Measurements from ENCODE around the gene RGS19.

Gene RGS19

DNA sequence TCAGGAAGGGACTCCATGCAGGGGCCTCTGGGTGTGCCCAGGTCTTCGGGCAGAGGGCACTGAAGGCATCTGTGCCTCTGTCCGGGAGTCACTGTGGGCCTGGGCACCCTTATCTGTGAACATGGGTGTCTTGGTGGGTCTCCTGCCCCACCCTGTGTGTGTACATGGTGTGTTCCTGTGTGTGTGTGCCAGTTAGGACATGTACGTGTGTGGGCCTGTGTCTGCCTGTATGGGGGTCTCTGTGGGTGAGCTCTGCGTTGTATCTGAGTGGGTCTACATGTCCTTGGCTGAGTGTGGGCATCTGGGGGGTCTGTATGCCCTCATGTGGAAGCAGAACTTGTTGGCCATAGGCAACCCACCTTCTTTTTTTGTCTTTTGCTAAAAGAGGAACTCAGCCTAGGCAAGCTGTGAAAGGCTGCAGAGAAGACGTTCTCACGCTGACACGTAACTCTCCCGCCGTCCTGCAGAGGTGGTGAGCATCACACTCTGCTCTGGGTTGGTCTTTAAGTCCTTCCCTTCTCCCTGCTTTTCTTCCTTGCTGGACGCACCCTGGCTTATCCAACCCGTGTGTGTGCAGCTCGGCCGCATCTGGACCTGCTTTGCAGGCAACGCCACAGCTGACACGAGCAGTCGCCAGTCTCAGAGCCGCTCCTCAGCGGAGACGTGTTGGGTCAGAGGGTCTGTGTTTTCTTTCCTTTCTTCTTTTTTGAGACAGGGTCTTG is 28.6 kb upstream of the RGS19 start:
- Histone ChIP-seq H3K4me1 (ENCODE audit: insufficient read depth, poor library complexity, severe bottlenecking) (no peaks in the 10 kb centered on the region), H3K9me3 (ENCODE audit: severe bottlenecking) (no peaks in the 10 kb centered on the region), H3K27me3 (ENCODE audit: insufficient read depth, poor library complexity, severe bottlenecking) (peaks cover 17% of the 10 kb centered on the region), H3K4me3 (ENCODE audit: severe bottlenecking) (no peak overlapping the region), H3K27ac (ENCODE audit: poor library complexity, severe bottlenecking) (no peak overlapping the region), H3K36me3 (ENCODE audit: low read depth) (no peaks in the 10 kb centered on the region)
- TF ChIP-seq, protein P1, sequence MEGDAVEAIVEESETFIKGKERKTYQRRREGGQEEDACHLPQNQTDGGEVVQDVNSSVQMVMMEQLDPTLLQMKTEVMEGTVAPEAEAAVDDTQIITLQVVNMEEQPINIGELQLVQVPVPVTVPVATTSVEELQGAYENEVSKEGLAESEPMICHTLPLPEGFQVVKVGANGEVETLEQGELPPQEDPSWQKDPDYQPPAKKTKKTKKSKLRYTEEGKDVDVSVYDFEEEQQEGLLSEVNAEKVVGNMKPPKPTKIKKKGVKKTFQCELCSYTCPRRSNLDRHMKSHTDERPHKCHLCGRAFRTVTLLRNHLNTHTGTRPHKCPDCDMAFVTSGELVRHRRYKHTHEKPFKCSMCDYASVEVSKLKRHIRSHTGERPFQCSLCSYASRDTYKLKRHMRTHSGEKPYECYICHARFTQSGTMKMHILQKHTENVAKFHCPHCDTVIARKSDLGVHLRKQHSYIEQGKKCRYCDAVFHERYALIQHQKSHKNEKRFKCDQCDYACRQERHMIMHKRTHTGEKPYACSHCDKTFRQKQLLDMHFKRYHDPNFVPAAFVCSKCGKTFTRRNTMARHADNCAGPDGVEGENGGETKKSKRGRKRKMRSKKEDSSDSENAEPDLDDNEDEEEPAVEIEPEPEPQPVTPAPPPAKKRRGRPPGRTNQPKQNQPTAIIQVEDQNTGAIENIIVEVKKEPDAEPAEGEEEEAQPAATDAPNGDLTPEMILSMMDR (IDR thresholded peaks at IDR 0.05; ENCODE audit: poor library complexity, severe bottlenecking): no peak
- peak; percentile 83 for DNase-seq (ENCODE audit: low spot score)
- ATAC-seq (ENCODE audit: low read depth): no peak

DNA sequence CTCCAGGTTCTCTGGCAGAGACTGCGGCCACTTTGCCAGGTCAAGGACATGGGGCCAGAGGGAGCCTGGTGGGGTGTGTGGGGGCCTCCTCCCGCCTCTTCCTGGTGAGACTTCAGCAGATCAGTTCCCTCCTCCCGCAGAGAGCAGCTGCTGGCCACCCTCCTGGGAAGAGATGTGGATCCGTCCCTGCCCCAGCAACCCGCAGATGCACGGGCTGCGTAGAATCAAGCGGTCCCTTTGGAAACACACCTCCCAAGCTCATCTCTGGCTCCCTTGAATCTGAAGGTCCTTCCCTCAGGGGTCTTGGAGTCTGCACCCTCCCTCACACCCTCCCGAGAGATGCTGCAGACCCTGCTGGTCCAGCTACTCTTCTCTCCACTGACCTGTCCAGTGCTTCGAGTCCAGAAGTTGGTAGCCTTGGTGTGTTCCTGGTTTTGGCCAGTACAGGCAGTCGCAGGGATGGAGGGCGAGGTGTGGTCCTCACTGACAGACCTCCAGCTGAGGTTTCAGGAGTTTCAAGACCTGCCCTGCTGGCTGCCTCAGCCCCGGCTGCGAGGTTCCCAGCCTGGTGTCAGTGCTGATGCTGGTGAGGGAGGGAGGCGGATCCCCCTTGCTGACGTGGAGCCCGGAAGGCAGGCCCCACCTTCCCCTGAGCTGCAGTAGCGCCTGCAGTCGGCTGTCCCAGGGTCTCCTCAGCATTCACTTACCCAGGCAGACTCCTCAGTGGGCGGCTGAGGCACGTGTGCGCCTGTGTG is 27.8 kb upstream of the RGS19 start, which contains the start of gene NPBWR2:
NPBWR2 (minus strand) TSS at position 585 of the 755 bp plus-strand sequence. CDS start 734 bp downstream, outside the sequence.
- H3K9me3 ChIP-seq (ENCODE audit: severe bottlenecking): no peaks in the 10 kb centered on the region
- no peak within 1 kb of the TSS for H3K4me3 ChIP-seq (ENCODE audit: severe bottlenecking)
- TF ChIP-seq, protein P1 (IDR thresholded peaks at IDR 0.05; ENCODE audit: poor library complexity, severe bottlenecking): no peak
- ATAC-seq (ENCODE audit: low read depth) (peak; percentile 4; the same call in 1 of the 3 replicates), DNase-seq (ENCODE audit: low spot score) (peak; percentile 82)
- H3K36me3 ChIP-seq (ENCODE audit: low read depth): no peaks in the 10 kb centered on the region
- H3K4me1 ChIP-seq (ENCODE audit: insufficient read depth, poor library complexity, severe bottlenecking): no peaks in the 10 kb centered on the region
- no peak within 1 kb of the TSS for H3K27ac ChIP-seq (ENCODE audit: poor library complexity, severe bottlenecking)
- peaks cover 24% of the 10 kb centered on the region for H3K27me3 ChIP-seq (ENCODE audit: insufficient read depth, poor library complexity, severe bottlenecking)

DNA sequence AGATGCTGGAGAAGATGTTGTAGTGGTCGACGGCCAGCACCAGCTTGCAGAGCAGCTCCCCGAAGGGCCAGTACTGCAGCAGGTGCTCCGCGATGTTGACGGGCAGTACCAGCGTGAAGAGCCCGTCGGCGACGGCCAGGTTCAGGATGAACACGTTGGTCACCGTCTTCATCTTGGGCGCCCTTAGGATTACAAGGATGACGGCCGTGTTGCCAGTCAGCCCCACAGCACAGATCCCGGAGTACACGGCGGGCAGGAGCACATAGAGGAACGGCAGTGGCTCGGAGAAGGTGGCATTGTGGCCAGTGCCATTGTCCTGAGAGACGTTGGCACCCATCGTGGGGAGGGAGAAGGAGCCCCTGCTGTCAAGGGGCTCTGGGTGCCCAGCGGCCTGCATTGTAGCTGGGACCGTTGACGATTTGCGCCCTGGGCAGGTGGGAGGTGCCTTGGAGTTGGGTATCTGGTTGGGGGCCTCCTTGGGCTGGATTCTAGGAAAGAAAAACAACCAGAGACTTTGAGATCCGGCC is 27.2 kb upstream of the RGS19 start:
- DNase-seq (ENCODE audit: low spot score) (no peak), ATAC-seq (ENCODE audit: low read depth) (no peak)
- no peak overlapping the region for H3K27ac ChIP-seq (ENCODE audit: poor library complexity, severe bottlenecking)
- H3K4me1 ChIP-seq (ENCODE audit: insufficient read depth, poor library complexity, severe bottlenecking): no peaks in the 10 kb centered on the region
- TF ChIP-seq, protein P1 (IDR thresholded peaks at IDR 0.05; ENCODE audit: poor library complexity, severe bottlenecking): no peak
- H3K27me3 ChIP-seq (ENCODE audit: insufficient read depth, poor library complexity, severe bottlenecking): peaks cover 31% of the 10 kb centered on the region
- H3K36me3 ChIP-seq (ENCODE audit: low read depth): no peaks in the 10 kb centered on the region
- no peak overlapping the region for H3K4me3 ChIP-seq (ENCODE audit: severe bottlenecking)
- no peaks in the 10 kb centered on the region for H3K9me3 ChIP-seq (ENCODE audit: severe bottlenecking)

DNA sequence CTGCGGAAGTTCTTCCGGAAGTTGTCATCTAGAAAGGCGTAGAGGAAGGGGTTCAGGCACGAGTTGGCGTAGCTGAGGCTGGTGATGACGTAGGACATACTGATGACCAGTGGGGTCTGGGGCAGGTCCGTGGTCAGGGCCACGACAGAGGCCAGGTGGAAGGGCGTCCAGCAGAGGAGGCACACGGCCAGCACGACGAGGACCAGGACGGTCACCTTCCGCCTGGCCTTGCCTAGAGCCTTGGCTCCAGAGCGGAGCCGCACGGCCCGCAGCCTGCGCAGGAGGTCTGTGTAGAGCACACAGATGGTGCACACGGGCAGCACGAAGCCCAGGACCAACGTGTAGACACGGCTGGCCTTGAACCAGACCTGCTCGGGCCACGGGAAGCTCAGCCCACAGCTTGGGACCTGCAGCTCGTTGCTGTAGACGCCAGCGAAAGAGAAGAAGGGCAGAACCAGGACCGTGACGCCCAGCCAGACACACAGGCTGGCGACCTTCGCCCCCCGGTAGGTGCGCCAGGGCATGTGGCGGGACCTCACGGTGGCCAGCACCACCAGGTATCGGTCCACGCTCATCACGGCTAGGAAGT is 26.6 kb upstream of the RGS19 start:
- ATAC-seq (ENCODE audit: low read depth) (no peak), DNase-seq (ENCODE audit: low spot score) (peak; percentile 81)
- Histone ChIP-seq H3K9me3 (ENCODE audit: severe bottlenecking) (no peaks in the 10 kb centered on the region), H3K4me3 (ENCODE audit: severe bottlenecking) (no peak overlapping the region), H3K4me1 (ENCODE audit: insufficient read depth, poor library complexity, severe bottlenecking) (no peaks in the 10 kb centered on the region), H3K36me3 (ENCODE audit: low read depth) (no peaks in the 10 kb centered on the region), H3K27me3 (ENCODE audit: insufficient read depth, poor library complexity, severe bottlenecking) (peaks cover 36% of the 10 kb centered on the region), H3K27ac (ENCODE audit: poor library complexity, severe bottlenecking) (no peak overlapping the region)
- TF ChIP-seq, protein P1 (IDR thresholded peaks at IDR 0.05; ENCODE audit: poor library complexity, severe bottlenecking): no peak

Data from RWPE2 (cell line).